ENCODE results near the gene TRERF1.

GRCh38 chr6:42264162-42264851 is 187.4 kb downstream of the TRERF1 start:
- TF ChIP-seq CTCF (IDR thresholded peaks at IDR 0.05), result no peak
- TF ChIP-seq EZH2phosphoT487 (IDR thresholded peaks at IDR 0.05), result no peak
